ENCODE results near the gene MAP4.

DNA sequence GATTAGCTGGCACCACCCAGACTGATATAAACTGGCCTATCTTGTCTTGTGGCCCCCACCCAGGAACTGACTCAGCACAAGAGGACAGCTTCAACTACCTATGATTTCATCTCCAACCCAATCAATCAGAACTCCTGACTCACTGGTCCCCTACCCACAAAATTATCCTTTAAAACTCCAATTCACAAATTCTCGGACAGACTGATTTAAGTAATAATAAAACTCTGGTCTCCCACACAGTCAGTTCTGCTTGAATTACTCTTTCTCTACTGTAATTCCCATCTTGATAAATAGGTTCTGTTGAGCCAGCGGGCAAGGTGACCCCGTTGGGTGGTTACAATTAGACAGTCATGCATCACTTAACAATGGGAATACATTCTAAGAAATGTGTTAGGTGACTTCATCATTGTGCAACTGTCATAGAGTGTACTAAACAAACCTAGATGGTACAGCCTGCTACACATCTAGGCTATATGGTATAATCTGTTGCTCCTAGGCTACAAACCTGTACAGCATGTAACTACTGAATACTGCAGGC is 48.1 kb upstream of the MAP4 start:
- TF ChIP-seq MAX (IDR thresholded peaks at IDR 0.05), result no peak
- TF ChIP-seq, protein P1, sequence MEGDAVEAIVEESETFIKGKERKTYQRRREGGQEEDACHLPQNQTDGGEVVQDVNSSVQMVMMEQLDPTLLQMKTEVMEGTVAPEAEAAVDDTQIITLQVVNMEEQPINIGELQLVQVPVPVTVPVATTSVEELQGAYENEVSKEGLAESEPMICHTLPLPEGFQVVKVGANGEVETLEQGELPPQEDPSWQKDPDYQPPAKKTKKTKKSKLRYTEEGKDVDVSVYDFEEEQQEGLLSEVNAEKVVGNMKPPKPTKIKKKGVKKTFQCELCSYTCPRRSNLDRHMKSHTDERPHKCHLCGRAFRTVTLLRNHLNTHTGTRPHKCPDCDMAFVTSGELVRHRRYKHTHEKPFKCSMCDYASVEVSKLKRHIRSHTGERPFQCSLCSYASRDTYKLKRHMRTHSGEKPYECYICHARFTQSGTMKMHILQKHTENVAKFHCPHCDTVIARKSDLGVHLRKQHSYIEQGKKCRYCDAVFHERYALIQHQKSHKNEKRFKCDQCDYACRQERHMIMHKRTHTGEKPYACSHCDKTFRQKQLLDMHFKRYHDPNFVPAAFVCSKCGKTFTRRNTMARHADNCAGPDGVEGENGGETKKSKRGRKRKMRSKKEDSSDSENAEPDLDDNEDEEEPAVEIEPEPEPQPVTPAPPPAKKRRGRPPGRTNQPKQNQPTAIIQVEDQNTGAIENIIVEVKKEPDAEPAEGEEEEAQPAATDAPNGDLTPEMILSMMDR (IDR thresholded peaks at IDR 0.05; ENCODE audit: low read depth, low read length, missing input control), result no peak
- no peak for TF ChIP-seq GABPA (IDR thresholded peaks at IDR 0.05 in 1 of 2, conservative IDR thresholded peaks at IDR 0.05 in 1 of 2)
- no peak for TF ChIP-seq RXRA (IDR thresholded peaks at IDR 0.05)
- no peak for TF ChIP-seq SP1 (IDR thresholded peaks at IDR 0.05)
- TF ChIP-seq JUND (IDR thresholded peaks at IDR 0.05), result no peak
- no peak for TF ChIP-seq RAD21 (IDR thresholded peaks at IDR 0.05)
- TF ChIP-seq EGR1 (IDR thresholded peaks at IDR 0.05; ENCODE audit: low read depth in 2 of 2), result no peak
- TF ChIP-seq ZBTB33 (IDR thresholded peaks at IDR 0.05), result no peak
- no peak for TF ChIP-seq YY1 (IDR thresholded peaks at IDR 0.05)

Data from liver (tissue), 3 donors.